ENCODE measurements around the gene P2RX4. TPM values are rescaled to one million over a fixed set of nuclear protein-coding genes. Genes with fewer than 3 reads are reported as not detected.

Gene P2RX4
- 17.1 TPM for total RNA-seq (2021; ENCODE audit: unreplicated experiment)
- polyA plus RNA-seq (2012), result 42.2 and 54.7 TPM in 2 replicates
- Bru-seq, nascent RNA, result percentile 70 among the genes with signal in this experiment
- percentile 62 among the genes with signal in this experiment for BruChase-seq, experiment 1, labeled RNA remaining after a 6-hour chase
- BruChase-seq, experiment 2, labeled RNA remaining after a 2-hour chase, result percentile 62 among the genes with signal in this experiment
- long read RNA-seq, transcript P2RX4-202 (12 exons, 2,032 nt), result major isoform, 18 of 32 reads
- long read RNA-seq, partial matches to known transcripts, result 3 of 32 reads
- long read RNA-seq, other reads (novel, unspliced or antisense), result 11 of 32 reads

DNA sequence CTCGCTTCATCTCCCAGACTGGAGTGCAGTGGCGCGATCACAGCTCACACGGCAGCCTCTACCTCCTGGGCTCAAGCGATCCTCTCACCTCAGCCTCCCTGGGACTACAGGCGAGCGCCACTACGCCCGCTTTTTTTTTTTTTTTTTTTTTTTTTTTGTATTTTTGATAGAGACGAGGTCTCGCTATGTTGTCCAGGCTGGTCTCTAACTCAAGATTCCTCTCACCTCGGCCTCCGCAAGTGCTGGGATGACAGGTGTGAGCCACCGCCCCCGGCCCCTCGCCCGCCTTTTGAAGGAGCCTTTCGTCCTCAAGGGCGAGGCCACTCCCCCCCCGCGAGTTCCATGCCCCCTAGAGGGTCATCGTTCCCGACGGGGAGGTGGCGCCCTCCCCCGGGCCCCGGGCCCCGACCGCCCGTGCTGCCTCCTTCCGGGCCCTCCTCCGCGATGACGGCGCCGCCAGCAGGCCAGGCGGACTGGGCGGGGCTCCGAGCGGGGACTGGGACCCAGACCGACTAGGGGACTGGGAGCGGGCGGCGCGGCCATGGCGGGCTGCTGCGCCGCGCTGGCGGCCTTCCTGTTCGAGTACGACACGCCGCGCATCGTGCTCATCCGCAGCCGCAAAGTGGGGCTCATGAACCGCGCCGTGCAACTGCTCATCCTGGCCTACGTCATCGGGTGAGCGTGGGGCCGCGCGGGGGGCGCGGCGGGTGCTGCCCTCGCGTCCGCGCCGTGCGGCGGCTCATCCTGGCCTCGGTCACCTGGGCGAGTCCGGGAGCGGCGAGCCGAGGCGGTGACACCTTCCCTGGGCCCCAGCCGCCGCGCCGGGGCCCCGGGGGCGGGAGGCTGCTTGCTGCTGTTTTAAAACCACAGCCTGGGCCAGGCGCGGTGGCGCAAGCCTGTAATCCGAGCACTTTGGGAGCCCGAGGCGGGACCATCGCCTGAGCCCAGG lies at the start of gene P2RX4:
TSS of gene P2RX4 (plus strand) at position 506 of the 949 bp plus-strand sequence. CDS start at position 542, 36 bp downstream.
- BruUV-seq (replicated peaks), result no TSS peak
- peak within 1 kb of the TSS; percentile 80 for H3K9ac ChIP-seq (ENCODE audit: low read length)
- no peaks in the 10 kb centered on the region for H3K36me3 ChIP-seq (ENCODE audit: control insufficient read depth in 1 of 2, insufficient read depth in 2 of 2, low read length in 2 of 2)
- RAD21 ChIA-PET (ENCODE audit: low non-redundant PET in 1 of 2, low total read pairs in 2 of 2, uncharacterized antibody in 2 of 2, unreplicated experiment in 2 of 2), result no interaction called here
- no peaks in the 10 kb centered on the region for H3K9me2 ChIP-seq (ENCODE audit: insufficient read depth)
- no peaks in the 10 kb centered on the region for H3K9me3 ChIP-seq (ENCODE audit: control insufficient read depth in 1 of 2, insufficient read depth in 1 of 2, low read depth in 1 of 2, low read length in 2 of 2)
- ATAC-seq, result peak; percentile 92
- POLR2A ChIA-PET, result no interaction called here
- DNase-seq (ENCODE audit: low read depth, low spot score), result peak; percentile 52
- no peaks in the 10 kb centered on the region for H3K27me3 ChIP-seq (ENCODE audit: insufficient read depth, low read length)
- CTCF ChIA-PET, result interaction anchor here (1.3 kb wide), 1 partner anchor 20 kb away, joined by 3 read pairs; no protein-coding TSS in a partner anchor
- H3K27ac ChIP-seq (ENCODE audit: low read depth, low read length), result peak within 1 kb of the TSS; percentile 94
- H3K4me2 ChIP-seq (ENCODE audit: low read length), result peak within 1 kb of the TSS; percentile 87
- peaks cover 14% of the 10 kb centered on the region; the same call in 1 of the 2 replicates for H3K79me2 ChIP-seq (ENCODE audit: insufficient read depth, low read length)
- peaks cover 15 to 35% of the 10 kb centered on the region in 2 experiments; a peak in 3 of 4 replicates for H3K4me1 ChIP-seq (ENCODE audit: control insufficient read depth in 1 of 2, insufficient read depth in 2 of 2, low read length in 2 of 2)
- H3K4me3 ChIP-seq (replicated peaks in 1 of 2; ENCODE audit: low read depth in 1 of 2, low read length in 2 of 2), result peak within 1 kb of the TSS; percentile 62 to 74
- intact Hi-C loops (cut with micrococcal nuclease), result no loop called here
- no peaks in the 10 kb centered on the region for H4K20me1 ChIP-seq (ENCODE audit: insufficient read depth)
- H2AFZ ChIP-seq (ENCODE audit: low read depth, low read length, poor library complexity, severe bottlenecking), result peak within 1 kb of the TSS; percentile 27
- peak; percentile 89 for TF ChIP-seq ZFX (IDR thresholded peaks at IDR 0.05)
- peak; percentile 84 for TF ChIP-seq YY1 (IDR thresholded peaks at IDR 0.05; ENCODE audit: extremely low read depth, insufficient replicate concordance, low read depth, low read length)
- TF ChIP-seq SIN3A (IDR thresholded peaks at IDR 0.05; ENCODE audit: low read depth), result peak; percentile 82
- no peak; the same call in 1 of the 2 replicates for TF ChIP-seq SP1 (IDR thresholded peaks at IDR 0.05; ENCODE audit: low read depth)
- TF ChIP-seq, protein P1, sequence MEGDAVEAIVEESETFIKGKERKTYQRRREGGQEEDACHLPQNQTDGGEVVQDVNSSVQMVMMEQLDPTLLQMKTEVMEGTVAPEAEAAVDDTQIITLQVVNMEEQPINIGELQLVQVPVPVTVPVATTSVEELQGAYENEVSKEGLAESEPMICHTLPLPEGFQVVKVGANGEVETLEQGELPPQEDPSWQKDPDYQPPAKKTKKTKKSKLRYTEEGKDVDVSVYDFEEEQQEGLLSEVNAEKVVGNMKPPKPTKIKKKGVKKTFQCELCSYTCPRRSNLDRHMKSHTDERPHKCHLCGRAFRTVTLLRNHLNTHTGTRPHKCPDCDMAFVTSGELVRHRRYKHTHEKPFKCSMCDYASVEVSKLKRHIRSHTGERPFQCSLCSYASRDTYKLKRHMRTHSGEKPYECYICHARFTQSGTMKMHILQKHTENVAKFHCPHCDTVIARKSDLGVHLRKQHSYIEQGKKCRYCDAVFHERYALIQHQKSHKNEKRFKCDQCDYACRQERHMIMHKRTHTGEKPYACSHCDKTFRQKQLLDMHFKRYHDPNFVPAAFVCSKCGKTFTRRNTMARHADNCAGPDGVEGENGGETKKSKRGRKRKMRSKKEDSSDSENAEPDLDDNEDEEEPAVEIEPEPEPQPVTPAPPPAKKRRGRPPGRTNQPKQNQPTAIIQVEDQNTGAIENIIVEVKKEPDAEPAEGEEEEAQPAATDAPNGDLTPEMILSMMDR (IDR thresholded peaks at IDR 0.05 in 2 of 3, conservative IDR thresholded peaks at IDR 0.05 in 1 of 3; ENCODE audit: borderline replicate concordance in 1 of 3, insufficient read depth in 1 of 3, low read depth in 2 of 3, low read length in 2 of 3), result peak; percentile 7 to 83 (median 17); a peak in 4 of 6 replicates
- TF ChIP-seq EZH2 (IDR thresholded peaks at IDR 0.05), result no peak
- no peak for TF ChIP-seq FOSL1 (IDR thresholded peaks at IDR 0.05; ENCODE audit: low read depth)
- no peak for TF ChIP-seq ELF1 (IDR thresholded peaks at IDR 0.05; ENCODE audit: borderline replicate concordance, low read depth)
- no peak for TF ChIP-seq EZH2phosphoT487 (IDR thresholded peaks at IDR 0.05; ENCODE audit: borderline replicate concordance)
- no peak; the same call in 1 of the 2 replicates for TF ChIP-seq CEBPB (IDR thresholded peaks at IDR 0.05; ENCODE audit: low read depth)
- peak; percentile 81 for TF ChIP-seq CBX3 (IDR thresholded peaks at IDR 0.05; ENCODE audit: low read depth)
- TF ChIP-seq ZNF274 (IDR thresholded peaks at IDR 0.05; ENCODE audit: low read depth, low read length), result no peak
- peak; percentile 16 for TF ChIP-seq TCF7L2 (IDR thresholded peaks at IDR 0.05; ENCODE audit: borderline replicate concordance, extremely low read depth, insufficient read depth, insufficient read length)
- TF ChIP-seq EGR1 (IDR thresholded peaks at IDR 0.05; ENCODE audit: low read depth), result no peak
- no peak for TF ChIP-seq ATF3 (IDR thresholded peaks at IDR 0.05)
- peak; percentile 61 for TF ChIP-seq RAD21 (IDR thresholded peaks at IDR 0.05; ENCODE audit: low read depth)
- peak; percentile 76 for TF ChIP-seq MAX (IDR thresholded peaks at IDR 0.05)
- TF ChIP-seq POLR2A (IDR thresholded peaks at IDR 0.05; ENCODE audit: borderline replicate concordance, extremely low read depth, insufficient read depth, insufficient read length), result peak; percentile 70
- TF ChIP-seq POLR2AphosphoS5 (IDR thresholded peaks at IDR 0.05; ENCODE audit: low read depth, low read length), result peak; percentile 95
- TF ChIP-seq, protein P2, sequence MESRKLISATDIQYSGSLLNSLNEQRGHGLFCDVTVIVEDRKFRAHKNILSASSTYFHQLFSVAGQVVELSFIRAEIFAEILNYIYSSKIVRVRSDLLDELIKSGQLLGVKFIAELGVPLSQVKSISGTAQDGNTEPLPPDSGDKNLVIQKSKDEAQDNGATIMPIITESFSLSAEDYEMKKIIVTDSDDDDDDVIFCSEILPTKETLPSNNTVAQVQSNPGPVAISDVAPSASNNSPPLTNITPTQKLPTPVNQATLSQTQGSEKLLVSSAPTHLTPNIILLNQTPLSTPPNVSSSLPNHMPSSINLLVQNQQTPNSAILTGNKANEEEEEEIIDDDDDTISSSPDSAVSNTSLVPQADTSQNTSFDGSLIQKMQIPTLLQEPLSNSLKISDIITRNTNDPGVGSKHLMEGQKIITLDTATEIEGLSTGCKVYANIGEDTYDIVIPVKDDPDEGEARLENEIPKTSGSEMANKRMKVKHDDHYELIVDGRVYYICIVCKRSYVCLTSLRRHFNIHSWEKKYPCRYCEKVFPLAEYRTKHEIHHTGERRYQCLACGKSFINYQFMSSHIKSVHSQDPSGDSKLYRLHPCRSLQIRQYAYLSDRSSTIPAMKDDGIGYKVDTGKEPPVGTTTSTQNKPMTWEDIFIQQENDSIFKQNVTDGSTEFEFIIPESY (IDR thresholded peaks at IDR 0.05; ENCODE audit: extremely low read depth, insufficient replicate concordance, low read length), result peak; percentile 14

Measured in HCT116 (cell line).